K562 (cell line): ENCODE data around the gene SLC25A10. TPM values are rescaled to one million over a fixed set of nuclear protein-coding genes. Genes with fewer than 3 reads are reported as not detected.

Source experiments
- ATF2 ChIP-seq: sonication (generic); formaldehyde crosslinking; IDR thresholded peaks from 2 replicates; pipeline ENCODE4 v1.8.1; 2022; ENCODE audit warnings: missing genetic modification reagents
- ATF3 ChIP-seq, 2 experiments: fragments of 450-650 bp in 1 of 2; sonication (generic) in 1 of 2; formaldehyde crosslinking in 1 of 2; IDR thresholded peaks in 1 of 2; conservative IDR thresholded peaks in 1 of 2; 2 replicates each; pipeline versions ENCODE4 v1.6.1 to v1.8.1; 2016 to 2023; ENCODE audit warnings: mild to moderate bottlenecking in 2 of 2, moderate library complexity in 2 of 2, inconsistent platforms in 1 of 2, missing genetic modification reagents in 1 of 2
- CAMTA2 ChIP-seq: fragments of 250-450 bp; sonication (Bioruptor Pico); conservative IDR thresholded peaks from 2 replicates; pipeline ENCODE4 v1.5.1; 2022
- CBX5 ChIP-seq: IDR thresholded peaks from 2 replicates; pipeline ENCODE4 v1.6.1; 2014; ENCODE audit warnings: low read depth, borderline replicate concordance
- CTCFL ChIP-seq: IDR thresholded peaks from 2 replicates; pipeline ENCODE4 v1.6.1; 2011; ENCODE audit warnings: borderline replicate concordance, low read depth, mild to moderate bottlenecking, moderate library complexity, low read length; ENCODE audit not compliant: insufficient read depth, poor library complexity, severe bottlenecking
- EP300 ChIP-seq: IDR thresholded peaks from 2 replicates; pipeline ENCODE4 v1.6.1; 2012; ENCODE audit warnings: low read length, improper control_type of control experiment
- KLF13 ChIP-seq: fragments of 450-650 bp; IDR thresholded peaks from 2 replicates; pipeline ENCODE4 v1.6.1; 2016; ENCODE audit warnings: missing genetic modification characterization, low read depth, mild to moderate bottlenecking, missing compliant biosample characterization, moderate library complexity, borderline replicate concordance
- NCOA4 ChIP-seq: fragments of 450-650 bp; IDR thresholded peaks from 2 replicates; pipeline ENCODE4 v1.6.1; 2018; ENCODE audit warnings: mild to moderate bottlenecking; ENCODE audit not compliant: partially characterized antibody
- PURB ChIP-seq: sonication (generic); formaldehyde crosslinking; IDR thresholded peaks from 2 replicates; pipeline ENCODE4 v1.9.0; 2021; ENCODE audit warnings: low read depth, mild to moderate bottlenecking, missing genetic modification reagents
- RBM15 ChIP-seq: fragments of 200-400 bp; formaldehyde crosslinking; IDR thresholded peaks from 2 replicates; pipeline ENCODE4 v1.6.1; 2018; ENCODE audit warnings: mild to moderate bottlenecking, low read length, moderate library complexity; ENCODE audit not compliant: insufficient read depth
- SMAD3 ChIP-seq: fragments of 450-650 bp; formaldehyde crosslinking; conservative IDR thresholded peaks from 2 replicates; pipeline ENCODE4 v1.4.0; 2020; ENCODE audit warnings: mild to moderate bottlenecking
- SMAD4 ChIP-seq: fragments of 250-450 bp; sonication (Bioruptor Pico); conservative IDR thresholded peaks from 2 replicates; pipeline ENCODE4 v1.8.0; 2021; ENCODE audit warnings: inconsistent platforms, mild to moderate bottlenecking, moderate library complexity
- SMARCB1 ChIP-seq: IDR thresholded peaks from 2 replicates; pipeline ENCODE4 v1.6.1; 2011; ENCODE audit warnings: improper control_type of control experiment, low read depth; ENCODE audit not compliant: insufficient read length
- TEAD2 ChIP-seq: fragments of 450-650 bp; IDR thresholded peaks from 2 replicates; pipeline ENCODE4 v1.6.1; 2016; ENCODE audit warnings: missing genetic modification characterization, control low read depth, missing compliant biosample characterization
- ZBTB33 ChIP-seq: sonication (generic); formaldehyde crosslinking; IDR thresholded peaks from 2 replicates; pipeline ENCODE4 v1.8.1; 2023; ENCODE audit warnings: mild to moderate bottlenecking, missing genetic modification reagents
- ZNF239 ChIP-seq: fragments of 250-450 bp; sonication (Bioruptor Pico); IDR thresholded peaks from 2 replicates; pipeline ENCODE4 v1.4.0; 2020; ENCODE audit warnings: mild to moderate bottlenecking
- ZNF277 ChIP-seq: fragments of 250-450 bp; sonication (Bioruptor Pico); IDR thresholded peaks from 2 replicates; pipeline ENCODE4 v1.8.0; 2022; ENCODE audit warnings: inconsistent platforms, mild to moderate bottlenecking, moderate library complexity, borderline replicate concordance
- ZNF57 ChIP-seq: fragments of 450-650 bp; formaldehyde crosslinking; IDR thresholded peaks from 2 replicates; pipeline ENCODE4 v1.4.0; 2020; ENCODE audit warnings: mild to moderate bottlenecking, moderate library complexity
- ZZZ3 ChIP-seq: fragments of 450-650 bp; IDR thresholded peaks from 2 replicates; pipeline ENCODE4 v1.6.1; 2016; ENCODE audit warnings: antibody characterized with exemption, mild to moderate bottlenecking, moderate library complexity
- polyA plus RNA-seq, 8 experiments: library from polyadenylated mRNA; depleted of rRNA in 4 of 8; stranded (reverse) in 5 of 8; unstranded in 3 of 8; fragments of >200 nt; fragmentation: Nextera tagmentation in 2 of 8; fragmentation: Illumina TruSeq in 1 of 8; extraction: Ambion mirVana in 2 of 8; extraction: Trizol in 1 of 8; gene quantifications; 2 replicates each; pipeline versions ENCODE4 v1.2.1 to v1.2.3, GENCODE V29; 2011 to 2014; ENCODE audit warnings: inconsistent platforms in 1 of 8, missing spikeins in 1 of 8
- total RNA-seq, 7 experiments: library from RNA; depleted of rRNA in 6 of 7; stranded (reverse); fragments of >200 nt in 6 of 7; fragmentation: Illumina TruSeq in 2 of 7; extraction: Trizol in 2 of 7; gene quantifications; 2 replicates each; pipeline versions ENCODE4 v1.2.1 to v1.2.3, GENCODE V29; 2011 to 2021; ENCODE audit warnings: low replicate concordance in 1 of 7

The SLC25A10 gene
- total and polyA plus RNA-seq, 9 of the 15 experiments (the other 6 are each of a cell fraction or from before 2014, with no cell fraction given), result 0.10 to 85.6 (median 34.3) TPM

GRCh38 chr17:81722184-81723120 lies 10.4 kb downstream of the SLC25A10 start (continued):
- TF ChIP-seq CTCFL (no peak), SMAD3 (CRISPR knock-in tag) (no peak), ZNF239 (CRISPR knock-in tag) (no peak), ZZZ3 (no peak), RBM15 (no peak), NCOA4 (no peak), ATF2 (CRISPR knock-in tag) (no peak), ATF3 (IDR thresholded peaks at IDR 0.05) (peak; percentile 55), ATF3 (CRISPR knock-in tag; conservative IDR thresholded peaks at IDR 0.05) (no peak), PURB (CRISPR knock-in tag) (no peak), ZNF57 (CRISPR knock-in tag) (no peak), CAMTA2 (CRISPR knock-in tag) (no peak), SMARCB1 (no peak), ZBTB33 (CRISPR knock-in tag) (no peak), TEAD2 (tag) (no peak), CBX5 (no peak), KLF13 (tag) (no peak), ZNF277 (CRISPR knock-in tag) (no peak), SMAD4 (CRISPR knock-in tag) (no peak), EP300 (no peak)
